ENCODE measurements around the gene SMCO1. TPM values are rescaled to one million over a fixed set of nuclear protein-coding genes. Genes with fewer than 3 reads are reported as not detected.
A peak's percentile ranks its signal among the peaks of the same experiment; 100 is the strongest.
"Not testable (repeated sequence)": the region's sequence is repeated elsewhere in the genome, so short reads cannot be mapped to it uniquely, and the experiment has no call there.

Gene SMCO1
- total RNA-seq, 2 experiments from 2014 or later = not detected

DNA sequence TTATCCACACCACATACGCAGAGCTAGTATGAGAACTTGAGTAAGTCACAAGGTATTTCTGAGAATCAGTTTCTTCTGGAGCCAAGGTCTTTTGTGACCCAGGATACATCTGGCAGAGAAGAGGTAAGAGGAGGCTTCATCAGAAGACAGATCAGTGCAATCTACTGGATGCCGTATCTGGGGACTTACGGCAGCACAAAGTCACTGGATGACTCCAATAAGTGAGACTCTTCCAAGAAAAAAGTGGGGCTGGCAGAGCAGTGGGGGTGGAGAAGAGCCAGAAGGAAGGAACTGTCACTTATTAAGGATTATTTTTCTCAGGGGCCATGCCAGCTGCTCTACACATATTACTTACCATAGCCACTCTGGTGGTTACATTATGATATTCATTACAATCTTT lies 51.3 kb downstream of the SMCO1 start:
- intact Hi-C loops (cut with DNase I, micrococcal nuclease) = no loop called here
- Mint-ChIP-seq H3K4me1 (ENCODE audit: low read depth) (peaks cover 3% of the 10 kb centered on the region), H3K9me3 (peaks cover 3% of the 10 kb centered on the region), H3K36me3 (ENCODE audit: low read depth) (peaks cover 19% of the 10 kb centered on the region), H3K4me3 (no peak overlapping the region), H3K27me3 (no peaks in the 10 kb centered on the region), H3K27ac (no peak overlapping the region)
- no peak for DNase-seq
- Histone ChIP-seq H3K4me3 (ENCODE audit: low read length) (no peak overlapping the region), H3K27me3 (ENCODE audit: control insufficient read depth in 1 of 2, insufficient read depth in 2 of 2, low read length in 2 of 2) (no peaks in the 10 kb centered on the region), H3K36me3 (ENCODE audit: insufficient read depth, low read length) (peaks cover 15% of the 10 kb centered on the region), H3K9me3 (ENCODE audit: control insufficient read depth in 1 of 2, insufficient read depth in 1 of 2, low read length in 2 of 2) (peaks cover 0 to 12% of the 10 kb centered on the region in 2 experiments), H3K4me1 (ENCODE audit: insufficient read depth, low read length) (no peaks in the 10 kb centered on the region), H3K27ac (ENCODE audit: low read depth in 1 of 2, low read length in 2 of 2) (no peak overlapping the region)
- CTCF ChIA-PET = no interaction called here
- TF ChIP-seq, protein P1, sequence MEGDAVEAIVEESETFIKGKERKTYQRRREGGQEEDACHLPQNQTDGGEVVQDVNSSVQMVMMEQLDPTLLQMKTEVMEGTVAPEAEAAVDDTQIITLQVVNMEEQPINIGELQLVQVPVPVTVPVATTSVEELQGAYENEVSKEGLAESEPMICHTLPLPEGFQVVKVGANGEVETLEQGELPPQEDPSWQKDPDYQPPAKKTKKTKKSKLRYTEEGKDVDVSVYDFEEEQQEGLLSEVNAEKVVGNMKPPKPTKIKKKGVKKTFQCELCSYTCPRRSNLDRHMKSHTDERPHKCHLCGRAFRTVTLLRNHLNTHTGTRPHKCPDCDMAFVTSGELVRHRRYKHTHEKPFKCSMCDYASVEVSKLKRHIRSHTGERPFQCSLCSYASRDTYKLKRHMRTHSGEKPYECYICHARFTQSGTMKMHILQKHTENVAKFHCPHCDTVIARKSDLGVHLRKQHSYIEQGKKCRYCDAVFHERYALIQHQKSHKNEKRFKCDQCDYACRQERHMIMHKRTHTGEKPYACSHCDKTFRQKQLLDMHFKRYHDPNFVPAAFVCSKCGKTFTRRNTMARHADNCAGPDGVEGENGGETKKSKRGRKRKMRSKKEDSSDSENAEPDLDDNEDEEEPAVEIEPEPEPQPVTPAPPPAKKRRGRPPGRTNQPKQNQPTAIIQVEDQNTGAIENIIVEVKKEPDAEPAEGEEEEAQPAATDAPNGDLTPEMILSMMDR (IDR thresholded peaks at IDR 0.05) = no peak
- ATAC-seq (ENCODE audit: poor library complexity) = no peak
- POLR2A ChIA-PET = no interaction called here

DNA sequence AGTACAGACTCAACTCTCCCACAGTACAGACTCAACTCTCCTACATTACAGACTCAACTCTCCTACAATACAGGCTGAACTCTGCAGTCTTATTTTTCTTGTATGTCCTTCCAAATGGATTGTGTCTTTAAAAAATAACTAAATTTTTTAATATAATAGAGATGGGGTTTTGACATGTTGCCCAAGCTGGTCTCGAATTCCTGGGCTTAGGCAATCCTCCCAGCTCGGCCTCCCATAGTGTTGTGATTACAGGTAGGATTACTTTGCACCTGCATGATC lies 51.7 kb downstream of the SMCO1 start:
- peaks cover 0 to 12% of the 10 kb centered on the region in 2 experiments for H3K9me3 ChIP-seq (ENCODE audit: control insufficient read depth in 1 of 2, insufficient read depth in 1 of 2, low read length in 2 of 2)
- POLR2A ChIA-PET = no interaction called here
- CTCF ChIA-PET = no interaction called here
- no peaks in the 10 kb centered on the region for H3K27me3 ChIP-seq (ENCODE audit: control insufficient read depth in 1 of 2, insufficient read depth in 2 of 2, low read length in 2 of 2)
- ATAC-seq (ENCODE audit: poor library complexity) = no peak
- Mint-ChIP-seq H3K9me3 (peaks cover 3% of the 10 kb centered on the region), H3K36me3 (ENCODE audit: low read depth) (peaks cover 17% of the 10 kb centered on the region), H3K4me1 (ENCODE audit: low read depth) (peaks cover 5% of the 10 kb centered on the region), H3K4me3 (no peak overlapping the region), H3K27ac (no peak overlapping the region), H3K27me3 (no peaks in the 10 kb centered on the region)
- H3K4me1 ChIP-seq (ENCODE audit: insufficient read depth, low read length) = no peaks in the 10 kb centered on the region
- H3K27ac ChIP-seq (ENCODE audit: low read depth in 1 of 2, low read length in 2 of 2) = no peak overlapping the region
- TF ChIP-seq, protein P1 (IDR thresholded peaks at IDR 0.05) = no peak
- DNase-seq = no peak
- H3K4me3 ChIP-seq (ENCODE audit: low read length) = no peak overlapping the region
- intact Hi-C loops (cut with DNase I, micrococcal nuclease) = no loop called here
- H3K36me3 ChIP-seq (ENCODE audit: insufficient read depth, low read length) = peaks cover 11% of the 10 kb centered on the region

DNA sequence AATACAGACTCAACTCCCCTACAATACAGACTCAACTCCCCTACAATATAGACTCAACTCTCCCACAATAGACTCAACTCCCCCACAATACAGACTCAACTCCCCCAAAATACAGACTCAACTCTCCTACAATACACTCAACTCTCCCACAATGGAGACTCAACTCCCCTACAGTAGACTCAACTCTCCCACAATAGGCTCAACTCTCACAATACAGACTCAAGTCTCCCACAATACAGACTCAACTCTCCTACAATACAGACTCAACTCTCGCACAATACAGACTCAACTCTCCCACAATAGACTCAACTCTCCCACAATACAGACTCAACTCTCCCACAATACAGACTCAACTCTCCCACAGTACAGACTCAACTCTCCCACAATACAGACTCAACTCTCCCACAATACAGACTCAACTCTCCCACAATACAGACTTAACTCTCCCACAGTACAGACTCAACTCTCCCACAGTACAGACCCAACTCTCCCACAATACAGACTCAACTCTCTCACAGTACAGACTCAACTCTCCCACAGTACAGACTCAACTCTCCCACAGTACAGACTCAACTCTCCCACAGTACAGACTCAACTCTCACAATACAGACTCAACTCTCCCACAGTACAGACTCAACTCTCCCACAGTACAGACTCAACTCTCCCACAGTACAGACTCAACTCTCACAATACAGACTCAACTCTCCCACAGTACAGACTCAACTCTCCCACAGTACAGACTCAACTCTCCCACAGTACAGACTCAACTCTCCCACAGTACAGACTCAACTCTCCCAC lies 52.3 kb downstream of the SMCO1 start:
- H3K36me3 Mint-ChIP-seq (ENCODE audit: low read depth) = peaks cover 11% of the 10 kb centered on the region
- H3K36me3 ChIP-seq (ENCODE audit: insufficient read depth, low read length); intact Hi-C loops (cut with DNase I, micrococcal nuclease); H3K4me1 ChIP-seq (ENCODE audit: insufficient read depth, low read length); DNase-seq; H3K27ac ChIP-seq (ENCODE audit: low read depth in 1 of 2, low read length in 2 of 2); H3K27ac Mint-ChIP-seq; H3K27me3 Mint-ChIP-seq; H3K4me3 ChIP-seq (ENCODE audit: low read length); H3K4me1 Mint-ChIP-seq (ENCODE audit: low read depth); H3K27me3 ChIP-seq (ENCODE audit: control insufficient read depth in 1 of 2, insufficient read depth in 2 of 2, low read length in 2 of 2); POLR2A ChIA-PET; H3K4me3 Mint-ChIP-seq; CTCF ChIA-PET; H3K9me3 Mint-ChIP-seq; ATAC-seq (ENCODE audit: poor library complexity): not testable (repeated sequence)
- peaks cover 0 to 12% of the 10 kb centered on the region in 2 experiments for H3K9me3 ChIP-seq (ENCODE audit: control insufficient read depth in 1 of 2, insufficient read depth in 1 of 2, low read length in 2 of 2)

DNA sequence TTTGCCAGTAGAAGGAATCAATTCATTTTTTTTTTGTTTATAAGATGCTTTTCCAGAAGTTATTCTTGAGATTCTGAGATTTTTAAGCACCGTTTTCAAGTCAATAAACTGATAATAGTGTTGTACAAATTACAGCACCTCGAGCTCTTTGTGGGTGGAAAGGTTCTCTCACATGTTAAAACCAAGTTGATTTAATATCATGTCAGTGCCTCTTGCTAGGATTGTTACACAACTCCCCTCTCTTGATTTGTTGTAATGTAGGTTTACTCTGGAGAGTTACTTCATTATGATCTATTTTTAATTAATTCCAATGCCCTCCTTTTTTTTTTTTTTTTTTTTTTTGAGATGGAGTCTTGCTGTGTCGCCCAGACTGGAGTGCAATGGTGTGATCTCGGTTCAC lies 57.1 kb downstream of the SMCO1 start:
- Histone ChIP-seq H3K4me1 (ENCODE audit: insufficient read depth, low read length) (peaks cover 5% of the 10 kb centered on the region), H3K27ac (ENCODE audit: low read depth in 1 of 2, low read length in 2 of 2) (no peak overlapping the region), H3K36me3 (ENCODE audit: insufficient read depth, low read length) (no peaks in the 10 kb centered on the region), H3K4me3 (ENCODE audit: low read length) (no peak overlapping the region), H3K9me3 (ENCODE audit: control insufficient read depth in 1 of 2, insufficient read depth in 1 of 2, low read length in 2 of 2) (no peaks in the 10 kb centered on the region), H3K27me3 (ENCODE audit: control insufficient read depth in 1 of 2, insufficient read depth in 2 of 2, low read length in 2 of 2) (no peaks in the 10 kb centered on the region)
- intact Hi-C loops (cut with DNase I, micrococcal nuclease) = no loop called here
- no peak for DNase-seq
- Mint-ChIP-seq H3K4me1 (ENCODE audit: low read depth) (peaks cover 15% of the 10 kb centered on the region), H3K9me3 (peaks cover 3% of the 10 kb centered on the region), H3K4me3 (no peak overlapping the region), H3K27ac (peak overlapping the region; percentile 75), H3K36me3 (ENCODE audit: low read depth) (no peaks in the 10 kb centered on the region), H3K27me3 (no peaks in the 10 kb centered on the region)
- POLR2A ChIA-PET = no interaction called here
- CTCF ChIA-PET = interaction anchor here (1.4 kb wide), 1 partner anchor 65 kb away, joined by 3 read pairs; no protein-coding TSS in a partner anchor
- ATAC-seq (ENCODE audit: poor library complexity) = no peak
- TF ChIP-seq, protein P1 (IDR thresholded peaks at IDR 0.05) = no peak

DNA sequence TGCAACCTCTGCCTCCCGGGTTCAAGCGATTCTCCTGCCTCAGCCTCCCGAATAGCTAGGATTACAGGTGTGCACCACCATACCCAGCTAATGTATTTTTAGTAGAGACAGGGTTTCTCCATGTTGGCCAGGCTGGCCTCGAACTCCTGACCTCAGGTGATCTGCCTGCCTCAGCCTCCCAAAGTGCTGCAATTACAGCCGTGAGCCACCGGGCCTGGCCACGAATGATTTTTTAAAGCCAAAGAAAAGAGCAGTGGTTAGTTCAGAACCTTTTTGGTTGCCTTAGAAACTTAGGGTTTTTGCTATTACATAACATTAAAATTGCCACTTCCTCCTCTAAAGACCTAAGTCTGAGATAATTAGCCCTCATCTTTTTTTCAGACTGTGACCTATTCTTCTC lies 57.7 kb downstream of the SMCO1 start:
- H3K4me3 ChIP-seq (ENCODE audit: low read length); H3K36me3 ChIP-seq (ENCODE audit: insufficient read depth, low read length); H3K36me3 Mint-ChIP-seq (ENCODE audit: low read depth); H3K27me3 Mint-ChIP-seq; POLR2A ChIA-PET; H3K27me3 ChIP-seq (ENCODE audit: control insufficient read depth in 1 of 2, insufficient read depth in 2 of 2, low read length in 2 of 2); H3K27ac ChIP-seq (ENCODE audit: low read depth in 1 of 2, low read length in 2 of 2); H3K4me3 Mint-ChIP-seq; H3K9me3 ChIP-seq (ENCODE audit: control insufficient read depth in 1 of 2, insufficient read depth in 1 of 2, low read length in 2 of 2); intact Hi-C loops (cut with DNase I, micrococcal nuclease); H3K4me1 ChIP-seq (ENCODE audit: insufficient read depth, low read length); H3K9me3 Mint-ChIP-seq: not testable (repeated sequence)
- DNase-seq (peak in 4 of 14 experiments; percentile 11 to 55 (median 44)), ATAC-seq (ENCODE audit: poor library complexity) (peak; percentile 59)
- CTCF ChIA-PET = interaction anchor here (1.4 kb wide), 1 partner anchor 65 kb away, joined by 3 read pairs; no protein-coding TSS in a partner anchor
- Mint-ChIP-seq H3K4me1 (ENCODE audit: low read depth) (peaks cover 15% of the 10 kb centered on the region), H3K27ac (peak overlapping the region; percentile 75)
